SK-N-MC (cell line): ENCODE data around the gene PACRG.

Source experiments
- DNase-seq: peaks from one replicate; pipeline ENCODE4 v3.0.0-alpha.2; 2011; ENCODE audit warnings: low read depth, low spot score
- H3K27ac ChIP-seq: fragments of 200-600 bp; sonication (generic); 2 replicates; pipeline ENCODE4 v1.5.1; 2016; ENCODE audit warnings: mixed run types
- H3K36me3 ChIP-seq: fragments of 200-600 bp; sonication (generic); 2 replicates; pipeline ENCODE4 v1.6.1; 2017; ENCODE audit warnings: antibody characterized with exemption, low read length, mixed read lengths; ENCODE audit not compliant: insufficient read depth
- H3K4me3 ChIP-seq: fragments of 200-600 bp; sonication (generic); 2 replicates; pipeline ENCODE4 v1.5.1; 2016
- H3K9ac ChIP-seq: fragments of 200-600 bp; sonication (generic); 2 replicates; pipeline ENCODE4 v1.8.0; 2017; ENCODE audit warnings: mixed run types, mixed read lengths; ENCODE audit not compliant: insufficient read length
- H3K9me3 ChIP-seq: fragments of 200-600 bp; sonication (generic); 2 replicates; pipeline ENCODE4 v1.6.1; 2017; ENCODE audit warnings: low read depth, mild to moderate bottlenecking, antibody characterized with exemption, low read length, moderate library complexity, mixed read lengths
- EZH2 ChIP-seq: fragments of 200-600 bp; sonication (generic); IDR thresholded peaks from one replicate; pipeline ENCODE4 v1.6.1; 2017; ENCODE audit warnings: antibody characterized with exemption
- FOXP2 ChIP-seq: optimal IDR thresholded peaks from 2 replicates; pipeline ENCODE3; 2011; ENCODE audit warnings: mild to moderate bottlenecking, moderate library complexity; ENCODE audit not compliant: insufficient read depth; ENCODE audit errors: extremely low read length, control extremely low read depth
- POLR2AphosphoS5 ChIP-seq: IDR thresholded peaks from 2 replicates; pipeline ENCODE4 v1.6.1; 2012; ENCODE audit warnings: mild to moderate bottlenecking, low read depth, low read length, borderline replicate concordance

PACRG gene

DNA sequence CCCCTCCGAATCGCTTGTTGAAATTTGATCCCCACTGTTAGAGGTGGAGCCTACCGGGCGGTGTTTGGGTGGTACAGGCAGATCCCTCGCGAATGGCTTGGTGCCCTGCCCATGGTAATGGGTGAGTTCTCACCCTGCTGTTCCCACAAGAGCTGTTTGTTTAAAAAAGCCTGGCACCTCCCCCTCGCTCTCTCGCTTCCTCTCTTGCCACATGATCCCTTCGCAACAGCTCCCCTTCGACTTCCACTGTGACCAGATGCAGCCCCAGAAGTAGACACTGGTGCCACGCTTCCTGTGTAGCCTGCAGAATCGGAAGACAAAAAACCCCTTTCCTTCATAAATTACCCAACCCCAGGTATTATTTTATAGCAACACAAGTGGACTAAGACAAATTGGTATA, 394.6 kb downstream of the PACRG start:
- no peaks in the 10 kb centered on the region for H3K9me3 ChIP-seq
- H3K27ac ChIP-seq, result no peak overlapping the region
- DNase-seq, result no peak
- H3K9ac ChIP-seq, result no peak overlapping the region
- H3K36me3 ChIP-seq, result no peaks in the 10 kb centered on the region
- no peak for TF ChIP-seq EZH2
- no peak for TF ChIP-seq FOXP2
- TF ChIP-seq POLR2AphosphoS5, result no peak
- H3K4me3 ChIP-seq, result no peak overlapping the region

DNA sequence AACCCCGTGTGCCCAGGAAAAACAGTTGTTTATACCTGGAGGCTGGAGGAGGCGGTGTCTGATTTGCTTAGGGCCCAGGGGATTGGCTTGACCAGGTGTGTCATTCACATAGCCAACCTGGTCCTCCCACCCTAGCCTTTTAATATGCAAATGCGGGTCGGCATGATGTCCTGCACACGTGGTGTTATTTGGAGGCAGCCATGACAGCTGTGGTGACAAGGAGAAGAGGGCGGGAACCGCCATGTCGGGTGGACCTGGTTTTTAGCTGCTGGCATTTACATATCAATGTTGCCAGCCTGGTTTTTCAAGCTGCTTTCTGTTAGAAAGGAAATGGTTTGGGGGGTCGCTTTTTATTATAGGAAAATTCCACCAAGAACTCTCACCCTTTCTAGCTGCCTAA, 395.3 kb downstream of the PACRG start:
- Histone ChIP-seq H3K27ac (no peak overlapping the region), H3K9ac (no peak overlapping the region), H3K4me3 (no peak overlapping the region), H3K9me3 (no peaks in the 10 kb centered on the region), H3K36me3 (no peaks in the 10 kb centered on the region)
- DNase-seq, result no peak
- TF ChIP-seq FOXP2 (no peak), POLR2AphosphoS5 (no peak), EZH2 (no peak)

DNA sequence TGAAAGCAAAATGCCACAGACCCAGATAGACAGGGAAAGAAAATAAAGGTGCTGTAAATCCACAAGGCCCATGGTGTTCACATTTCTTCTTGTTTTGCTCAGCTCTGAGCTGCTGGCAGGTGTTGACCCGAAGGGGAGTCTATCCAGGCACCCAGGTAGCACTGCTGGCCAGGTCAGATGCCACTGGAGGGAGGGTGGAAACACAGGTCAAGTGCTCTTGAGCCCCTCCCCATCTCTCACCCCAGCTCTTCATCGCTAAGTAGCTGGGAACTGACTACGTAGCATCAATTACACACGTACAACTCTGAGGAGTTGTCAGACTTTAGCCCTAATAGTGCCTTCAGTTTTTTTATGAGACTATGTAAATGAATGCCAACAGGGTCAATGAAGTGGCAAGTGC, 399.0 kb downstream of the PACRG start:
- H3K9ac ChIP-seq, result no peak overlapping the region

DNA sequence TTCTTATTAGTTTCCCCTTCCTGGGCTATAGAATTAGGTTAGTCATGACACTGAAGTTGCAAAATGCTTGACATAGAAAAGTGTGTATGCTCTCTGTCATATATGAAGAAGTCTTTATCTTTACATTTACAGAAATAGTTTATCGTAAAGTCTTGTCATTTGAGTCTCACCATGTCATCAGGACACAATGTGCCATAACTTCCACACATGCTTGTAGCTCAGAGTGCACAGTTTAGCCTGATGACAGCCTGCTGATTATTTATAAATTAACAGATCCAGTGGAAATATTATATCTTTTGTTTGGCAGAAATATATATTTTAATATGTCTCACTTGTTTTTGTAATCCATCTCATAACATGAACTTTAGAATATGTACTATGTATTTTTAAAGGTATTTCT, 399.8 kb downstream of the PACRG start:
- Histone ChIP-seq H3K36me3 (no peaks in the 10 kb centered on the region), H3K9ac (no peak overlapping the region), H3K27ac (no peak overlapping the region), H3K4me3 (no peak overlapping the region), H3K9me3 (no peaks in the 10 kb centered on the region)
- TF ChIP-seq EZH2 (no peak), POLR2AphosphoS5 (no peak), FOXP2 (no peak)
- no peak for DNase-seq

More for the DNA sequence above, 399.0 kb downstream of the PACRG start:
- TF ChIP-seq POLR2AphosphoS5, result no peak
- TF ChIP-seq EZH2, result no peak
- no peak for TF ChIP-seq FOXP2
- Histone ChIP-seq H3K27ac (no peak overlapping the region), H3K9me3 (no peaks in the 10 kb centered on the region), H3K4me3 (no peak overlapping the region), H3K36me3 (no peaks in the 10 kb centered on the region)
- DNase-seq, result no peak

DNA sequence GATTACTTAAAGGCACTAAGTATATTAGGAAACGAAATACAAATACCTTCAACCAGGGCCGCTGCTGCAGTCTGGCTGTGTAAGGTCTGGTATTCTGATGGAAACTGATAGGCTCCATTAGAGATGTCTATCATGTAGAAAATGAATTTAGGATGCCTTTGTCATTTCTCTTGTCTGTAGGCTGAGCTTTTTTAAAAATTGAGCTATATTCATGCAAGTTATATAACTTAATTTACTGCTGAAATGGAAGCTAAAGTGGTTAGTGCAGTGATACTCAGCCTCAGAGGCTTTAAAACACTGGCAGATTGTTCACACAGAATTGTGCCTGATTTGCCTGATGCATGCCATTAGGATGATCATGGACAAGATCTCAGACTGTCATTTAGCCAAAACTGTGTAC, 400.6 kb downstream of the PACRG start:
- Histone ChIP-seq H3K9ac (no peak overlapping the region), H3K4me3 (no peak overlapping the region), H3K36me3 (no peaks in the 10 kb centered on the region), H3K9me3 (no peaks in the 10 kb centered on the region), H3K27ac (no peak overlapping the region)
- no peak for TF ChIP-seq EZH2
- TF ChIP-seq POLR2AphosphoS5, result no peak
- no peak for TF ChIP-seq FOXP2
- no peak for DNase-seq

DNA sequence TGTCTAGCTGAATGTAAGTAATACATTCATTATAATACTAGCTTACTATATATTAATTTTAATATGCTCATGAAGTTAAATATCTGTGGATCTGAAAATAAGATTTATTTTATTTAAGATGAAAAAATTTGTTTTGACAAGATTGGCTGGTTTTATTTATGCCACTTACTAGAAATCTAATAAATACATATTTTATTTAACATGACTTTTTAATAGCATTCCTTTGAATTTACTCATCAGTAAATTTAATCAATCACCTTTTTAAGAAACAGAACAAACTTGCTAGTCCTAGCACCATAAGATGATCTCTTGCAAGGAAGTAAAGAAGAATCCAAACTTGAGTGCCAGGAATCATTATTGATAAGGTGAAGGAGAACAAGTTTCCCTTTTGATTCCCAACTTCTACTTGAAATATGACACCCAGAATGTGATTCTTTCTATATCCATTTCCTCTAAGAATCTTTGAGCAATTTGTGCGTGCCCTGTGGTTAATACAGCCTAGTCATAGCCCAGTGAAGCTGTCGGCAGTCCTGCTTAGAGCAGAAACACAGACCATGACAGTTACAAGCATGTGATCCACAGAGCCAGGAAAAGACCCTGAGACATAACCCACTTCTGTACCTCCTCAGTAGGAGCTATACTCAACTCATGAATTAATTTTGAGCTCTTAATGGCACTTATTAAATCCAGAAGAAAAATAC, 404.4 kb downstream of the PACRG start:
- no peak overlapping the region for H3K27ac ChIP-seq
- TF ChIP-seq POLR2AphosphoS5 (no peak), FOXP2 (no peak), EZH2 (no peak)
- no peak overlapping the region for H3K4me3 ChIP-seq
- no peak overlapping the region for H3K9ac ChIP-seq
- no peak for DNase-seq
- H3K36me3 ChIP-seq, result no peaks in the 10 kb centered on the region
- H3K9me3 ChIP-seq, result no peaks in the 10 kb centered on the region

DNA sequence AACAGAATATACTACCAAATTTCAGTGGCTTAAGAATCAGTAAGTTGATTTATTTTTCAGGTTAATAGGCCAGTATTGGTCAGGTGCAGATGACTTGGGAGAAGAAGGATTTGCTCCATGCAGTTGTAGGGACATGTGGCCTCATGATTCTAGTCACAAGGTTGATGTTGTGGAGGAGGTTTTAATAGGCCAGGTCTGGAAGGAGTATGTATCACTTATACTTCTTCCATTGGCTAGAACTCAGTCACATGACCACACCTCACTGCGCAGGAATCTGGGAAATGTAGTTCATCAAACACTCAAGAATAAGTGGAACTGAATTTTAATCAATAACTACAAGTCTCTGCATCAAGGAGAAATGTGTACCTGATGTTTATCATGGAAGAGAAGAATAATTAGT, 405.2 kb downstream of the PACRG start:
- Histone ChIP-seq H3K9ac (no peak overlapping the region), H3K27ac (no peak overlapping the region), H3K9me3 (no peaks in the 10 kb centered on the region), H3K36me3 (no peaks in the 10 kb centered on the region), H3K4me3 (no peak overlapping the region)
- TF ChIP-seq FOXP2 (no peak), EZH2 (no peak), POLR2AphosphoS5 (no peak)
- DNase-seq, result no peak

DNA sequence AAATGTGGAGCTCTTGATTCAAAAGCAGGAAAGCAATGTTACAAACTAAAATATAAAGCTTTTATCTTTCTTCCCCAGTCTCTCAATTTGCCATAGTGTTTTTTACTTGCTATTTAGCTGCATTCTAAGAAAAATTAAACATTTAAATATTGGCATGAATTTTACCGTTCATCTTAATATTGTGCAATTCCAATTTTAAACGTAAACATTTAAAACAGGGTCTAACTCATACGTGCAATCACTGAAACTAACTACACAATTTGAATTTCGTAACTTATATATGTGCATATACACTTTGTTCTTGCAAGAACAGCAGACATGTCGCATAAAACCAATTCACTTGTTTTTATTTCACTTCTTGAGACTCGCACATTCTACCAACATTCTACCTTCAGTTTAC, 405.9 kb downstream of the PACRG start:
- H3K9me3 ChIP-seq, result no peaks in the 10 kb centered on the region
- TF ChIP-seq EZH2 (no peak), FOXP2 (no peak), POLR2AphosphoS5 (no peak)
- H3K27ac ChIP-seq, result no peak overlapping the region
- H3K9ac ChIP-seq, result no peak overlapping the region
- no peak for DNase-seq
- H3K36me3 ChIP-seq, result no peaks in the 10 kb centered on the region
- no peak overlapping the region for H3K4me3 ChIP-seq
